ENCODE measurements around the gene BCAS4. TPM values are rescaled to one million over a fixed set of nuclear protein-coding genes. Genes with fewer than 3 reads are reported as not detected.

The BCAS4 gene
- total RNA-seq, 2 experiments from 2014 or later: 11.6 to 17.0 TPM

- DNase-seq: no peak
- Mint-ChIP-seq H3K27ac (peak overlapping the region; percentile 48), H3K27me3 (no peaks in the 10 kb centered on the region), H3K36me3 (ENCODE audit: low read depth) (peaks cover 42% of the 10 kb centered on the region), H3K4me1 (peaks cover 65% of the 10 kb centered on the region), H3K9me3 (ENCODE audit: low read depth) (no peaks in the 10 kb centered on the region), H3K4me3 (no peak overlapping the region)
- ATAC-seq: no peak
- intact Hi-C loops (cut with DNase I, micrococcal nuclease): no loop called here
- CTCF ChIA-PET: interaction anchor here (0.8 to 3.9 kb wide), 11 partner anchors 9 to 119 kb away, joined by 3 to 14 read pairs (median 4); partner anchors contain the start of gene BCAS4
- POLR2A ChIA-PET: interaction anchor here (1.1 to 1.2 kb wide), 2 partner anchors 20 to 114 kb away, joined by 4 read pairs; partner anchors contain the start of gene BCAS4
Measured at GRCh38 chr20:50909413-50909812, 114.6 kb downstream of the BCAS4 start.

DNA sequence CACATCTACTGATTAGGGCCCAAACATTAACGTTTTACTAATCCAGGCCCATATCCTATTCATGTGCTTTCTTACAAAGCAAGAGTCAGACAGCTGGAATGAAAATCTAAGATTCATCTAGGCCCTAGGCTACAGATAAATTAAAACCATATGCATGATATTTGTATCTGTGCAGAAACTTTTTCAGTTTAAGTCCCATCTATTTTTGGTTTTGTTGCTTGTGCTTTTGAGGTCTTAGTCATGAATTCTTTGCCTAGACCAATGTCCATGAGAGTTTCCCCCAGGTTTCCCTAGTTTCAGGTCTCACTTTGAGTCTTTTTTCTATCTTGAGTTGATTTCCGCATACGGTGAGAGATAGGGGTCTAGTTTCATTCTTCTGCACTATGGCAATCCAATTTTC lies 116.2 kb downstream of the BCAS4 start:
- no peaks in the 10 kb centered on the region for H3K27me3 Mint-ChIP-seq
- DNase-seq (no peak), ATAC-seq (no peak)
- H3K4me1 Mint-ChIP-seq: peaks cover 67% of the 10 kb centered on the region
- ChIA-PET POLR2A (interaction anchor here (1.0 to 1.1 kb wide), 3 partner anchors 10 to 20 kb away, joined by 3 read pairs; partner anchors contain the start of gene ADNP), CTCF (interaction anchor here (0.7 to 3.9 kb wide), 8 partner anchors 9 to 270 kb away, joined by 3 to 14 read pairs (median 3); no protein-coding TSS in a partner anchor)
- intact Hi-C loops (cut with DNase I, micrococcal nuclease): loop anchor here (2.0 to 5.0 kb wide), 3 partner anchors 16 to 119 kb away; no protein-coding TSS in a partner anchor
- no peaks in the 10 kb centered on the region for H3K9me3 Mint-ChIP-seq (ENCODE audit: low read depth)
- no peak overlapping the region for H3K4me3 Mint-ChIP-seq
- H3K27ac Mint-ChIP-seq: peak overlapping the region; percentile 80
- peaks cover 42% of the 10 kb centered on the region for H3K36me3 Mint-ChIP-seq (ENCODE audit: low read depth)

- ATAC-seq (peak; percentile 62), DNase-seq (no peak)
- H3K27me3 Mint-ChIP-seq: no peaks in the 10 kb centered on the region
- no peak overlapping the region for H3K4me3 Mint-ChIP-seq
- intact Hi-C loops (cut with DNase I, micrococcal nuclease): loop anchor here (2.0 to 5.0 kb wide), 3 partner anchors 17 to 119 kb away; no protein-coding TSS in a partner anchor
- H3K36me3 Mint-ChIP-seq (ENCODE audit: low read depth): peaks cover 44% of the 10 kb centered on the region
- POLR2A ChIA-PET: interaction anchor here (0.6 to 1.1 kb wide), 5 partner anchors 9 to 19 kb away, joined by 3 to 5 read pairs (median 3); partner anchors contain the start of gene ADNP
- no peaks in the 10 kb centered on the region for H3K9me3 Mint-ChIP-seq (ENCODE audit: low read depth)
- H3K4me1 Mint-ChIP-seq: peaks cover 70% of the 10 kb centered on the region
- CTCF ChIA-PET: interaction anchor here (0.9 to 3.9 kb wide), 10 partner anchors 10 to 162 kb away, joined by 3 to 14 read pairs (median 4); no protein-coding TSS in a partner anchor
- H3K27ac Mint-ChIP-seq: peak overlapping the region; percentile 80
Measured at GRCh38 chr20:50911716-50912115, 116.9 kb downstream of the BCAS4 start.

DNA sequence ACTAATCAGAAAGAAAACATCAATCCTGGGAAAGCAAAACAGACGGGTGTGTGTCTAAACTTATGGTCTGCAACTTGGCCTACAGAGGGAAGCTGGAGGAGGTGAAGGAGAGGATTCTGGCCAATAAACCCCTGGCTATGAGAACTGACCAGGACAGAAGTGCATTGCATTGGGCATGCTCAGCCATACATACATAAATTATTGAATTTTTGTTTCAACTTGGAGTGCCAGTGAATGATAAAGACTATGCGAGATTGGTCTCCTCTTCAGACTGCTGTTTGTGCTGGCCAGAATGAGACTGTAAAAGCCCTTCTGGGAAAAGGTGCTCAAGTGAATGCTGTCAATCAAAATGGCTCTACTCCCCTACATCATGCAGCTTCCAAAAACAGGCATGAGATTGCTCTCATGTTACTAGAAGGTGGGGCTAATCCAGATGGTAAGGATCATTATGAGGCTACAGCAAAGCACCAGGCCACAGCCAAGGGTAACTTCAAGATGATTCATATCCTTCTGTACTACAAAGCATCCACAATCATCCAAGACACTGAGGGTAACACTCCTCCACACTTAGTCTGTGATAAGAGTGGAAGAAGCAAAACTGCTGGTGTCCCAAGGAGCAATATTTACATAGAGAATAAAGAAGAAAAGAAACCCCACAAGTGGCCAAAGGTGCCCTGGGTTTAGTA lies 119.0 kb downstream of the BCAS4 start:
- Mint-ChIP-seq H3K27me3 (no peaks in the 10 kb centered on the region), H3K4me3 (no peak overlapping the region)
- DNase-seq: peak; percentile 59

GRCh38 chr20:50915424-50915823 lies 120.6 kb downstream of the BCAS4 start:
- Mint-ChIP-seq H3K27me3 (no peaks in the 10 kb centered on the region), H3K27ac (peak overlapping the region; percentile 58), H3K9me3 (ENCODE audit: low read depth) (no peaks in the 10 kb centered on the region), H3K36me3 (ENCODE audit: low read depth) (peaks cover 35% of the 10 kb centered on the region), H3K4me3 (no peak overlapping the region), H3K4me1 (peaks cover 85% of the 10 kb centered on the region)
- ATAC-seq (no peak), DNase-seq (no peak)
- ChIA-PET POLR2A (interaction anchor here (0.6 to 1.3 kb wide), 3 partner anchors 8 to 653 kb away, joined by 3 read pairs; partner anchors contain the start of gene ADNP), CTCF (interaction anchor here (1.0 to 4.8 kb wide), 5 partner anchors 14 to 121 kb away, joined by 3 to 30 read pairs (median 4); partner anchors contain the start of gene BCAS4)
- intact Hi-C loops (cut with DNase I, micrococcal nuclease): loop anchor here in 1 of 2 experiments (2.0 kb wide), 1 partner anchor 13 kb away; no protein-coding TSS in a partner anchor

More for the DNA sequence above, 119.0 kb downstream of the BCAS4 start:
- intact Hi-C loops (cut with DNase I, micrococcal nuclease): loop anchor here (1.0 to 5.0 kb wide), 5 partner anchors 15 to 122 kb away; partner anchors contain the start of genes DPM1 (in 1 of the 2) and MOCS3 (in 1 of the 2)
- ChIA-PET CTCF (interaction anchor here (0.9 to 4.8 kb wide), 4 partner anchors 13 to 180 kb away, joined by 3 to 30 read pairs (median 4); no protein-coding TSS in a partner anchor), POLR2A (interaction anchor here (0.7 kb wide), 1 partner anchor 422 kb away, joined by 3 read pairs; no protein-coding TSS in a partner anchor)
- peak; percentile 94 for ATAC-seq
- Mint-ChIP-seq H3K9me3 (ENCODE audit: low read depth) (no peaks in the 10 kb centered on the region), H3K36me3 (ENCODE audit: low read depth) (peaks cover 38% of the 10 kb centered on the region), H3K4me1 (peaks cover 82% of the 10 kb centered on the region), H3K27ac (peak overlapping the region; percentile 81)

- Mint-ChIP-seq H3K27me3 (no peaks in the 10 kb centered on the region), H3K4me3 (no peak overlapping the region), H3K27ac (peak overlapping the region; percentile 34), H3K4me1 (peaks cover 86% of the 10 kb centered on the region), H3K9me3 (ENCODE audit: low read depth) (no peaks in the 10 kb centered on the region), H3K36me3 (ENCODE audit: low read depth) (peaks cover 31% of the 10 kb centered on the region)
- ChIA-PET POLR2A (interaction anchor here (0.6 kb wide), 1 partner anchor 654 kb away, joined by 3 read pairs; no protein-coding TSS in a partner anchor), CTCF (interaction anchor here (0.8 to 4.8 kb wide), 4 partner anchors 10 to 98 kb away, joined by 3 to 30 read pairs (median 4); partner anchors contain the start of gene ADNP)
- ATAC-seq (no peak), DNase-seq (no peak)
- intact Hi-C loops (cut with DNase I, micrococcal nuclease): no loop called here
Measured at GRCh38 chr20:50916257-50916656, 121.4 kb downstream of the BCAS4 start.

DNA sequence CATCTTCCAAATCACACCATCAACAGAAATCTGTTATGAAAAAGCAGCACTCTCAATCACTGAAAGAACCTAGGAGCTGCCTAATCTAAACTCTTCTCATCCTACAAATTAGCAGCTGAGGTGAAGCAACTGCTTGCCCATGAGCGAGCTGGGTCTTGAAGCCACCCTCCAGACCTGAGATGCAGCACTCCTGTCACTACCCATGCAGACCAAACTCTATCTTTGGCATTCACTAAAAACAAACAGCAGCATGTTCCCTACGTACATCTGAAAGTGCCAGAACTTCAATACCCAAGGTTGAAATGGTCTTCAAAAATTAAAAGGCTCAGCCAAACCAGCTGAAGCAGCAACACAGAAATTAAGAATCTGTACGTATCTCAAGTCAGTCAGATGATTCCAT lies 122.1 kb downstream of the BCAS4 start:
- DNase-seq (no peak), ATAC-seq (no peak)
- intact Hi-C loops (cut with DNase I, micrococcal nuclease): no loop called here
- Mint-ChIP-seq H3K27me3 (no peaks in the 10 kb centered on the region), H3K4me3 (no peak overlapping the region), H3K27ac (peak overlapping the region; percentile 51), H3K36me3 (ENCODE audit: low read depth) (peaks cover 25% of the 10 kb centered on the region), H3K9me3 (ENCODE audit: low read depth) (no peaks in the 10 kb centered on the region), H3K4me1 (peaks cover 86% of the 10 kb centered on the region)
- CTCF ChIA-PET: interaction anchor here (0.8 to 4.8 kb wide), 4 partner anchors 9 to 98 kb away, joined by 3 to 30 read pairs (median 4); partner anchors contain the start of gene ADNP
- POLR2A ChIA-PET: no interaction called here

GRCh38 chr20:50918403-50918802 lies 123.5 kb downstream of the BCAS4 start:
- ChIA-PET CTCF (interaction anchor here (0.7 to 3.6 kb wide), 3 partner anchors 9 to 123 kb away, joined by 3 to 20 read pairs (median 3); partner anchors contain the start of gene BCAS4), POLR2A (interaction anchor here (1.6 kb wide), 1 partner anchor 11 kb away, joined by 4 read pairs; no protein-coding TSS in a partner anchor)
- no peak overlapping the region for H3K27ac Mint-ChIP-seq
- H3K9me3 Mint-ChIP-seq (ENCODE audit: low read depth): no peaks in the 10 kb centered on the region
- peaks cover 31% of the 10 kb centered on the region for H3K36me3 Mint-ChIP-seq (ENCODE audit: low read depth)
- intact Hi-C loops (cut with DNase I, micrococcal nuclease): no loop called here
- DNase-seq: no peak
- no peak overlapping the region for H3K4me3 Mint-ChIP-seq
- no peaks in the 10 kb centered on the region for H3K27me3 Mint-ChIP-seq
- peaks cover 88% of the 10 kb centered on the region for H3K4me1 Mint-ChIP-seq
- ATAC-seq: no peak

DNA sequence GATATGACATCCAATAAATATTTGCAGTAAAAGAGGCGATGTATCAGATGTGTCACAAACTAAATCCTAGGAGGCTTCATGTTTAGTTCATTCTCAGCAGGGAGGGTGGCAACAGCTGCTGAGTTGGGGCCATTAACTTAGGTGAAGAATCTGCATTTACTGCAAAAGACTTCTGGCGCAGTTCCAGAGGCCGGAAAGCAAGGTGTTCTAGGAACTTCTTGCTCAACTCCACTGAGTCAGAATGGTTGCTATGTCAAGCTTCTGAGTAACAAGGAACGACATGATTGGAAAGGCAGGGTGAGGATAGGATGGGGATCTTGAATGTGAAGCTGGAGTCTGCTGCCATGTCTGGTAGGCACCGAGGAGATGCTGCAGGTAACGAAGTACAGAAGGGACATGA lies 124.7 kb downstream of the BCAS4 start:
- Mint-ChIP-seq H3K4me1 (peaks cover 85% of the 10 kb centered on the region), H3K36me3 (ENCODE audit: low read depth) (peaks cover 20% of the 10 kb centered on the region), H3K27ac (peak overlapping the region; percentile 24), H3K27me3 (no peaks in the 10 kb centered on the region), H3K9me3 (ENCODE audit: low read depth) (no peaks in the 10 kb centered on the region), H3K4me3 (no peak overlapping the region)
- CTCF ChIA-PET: interaction anchor here (0.6 to 3.6 kb wide), 4 partner anchors 10 to 170 kb away, joined by 3 to 20 read pairs (median 12); partner anchors contain the start of genes BCAS4, DPM1 and MOCS3
- POLR2A ChIA-PET: interaction anchor here (0.7 to 1.6 kb wide), 2 partner anchors 10 to 420 kb away, joined by 3 to 4 read pairs; no protein-coding TSS in a partner anchor
- intact Hi-C loops (cut with DNase I, micrococcal nuclease): no loop called here
- no peak for ATAC-seq
- DNase-seq: peak; percentile 31

GRCh38 chr20:50920997-50921396 lies 126.1 kb downstream of the BCAS4 start:
- Mint-ChIP-seq H3K27ac (peak overlapping the region; percentile 37), H3K36me3 (ENCODE audit: low read depth) (peaks cover 29% of the 10 kb centered on the region), H3K4me1 (peaks cover 86% of the 10 kb centered on the region), H3K27me3 (no peaks in the 10 kb centered on the region), H3K4me3 (no peak overlapping the region), H3K9me3 (ENCODE audit: low read depth) (no peaks in the 10 kb centered on the region)
- intact Hi-C loops (cut with DNase I, micrococcal nuclease): loop anchor here in 1 of 2 experiments (10.0 kb wide), 2 partner anchors 406 to 1646 kb away; partner anchors contain the start of genes PTPN1 and ZNFX1
- ATAC-seq: peak; percentile 76
- ChIA-PET POLR2A (interaction anchor here (0.7 to 0.9 kb wide), 3 partner anchors 9 to 13 kb away, joined by 3 read pairs; no protein-coding TSS in a partner anchor), CTCF (interaction anchor here (0.6 to 3.6 kb wide), 7 partner anchors 8 to 193 kb away, joined by 3 to 20 read pairs (median 7); partner anchors contain the start of genes ADNP, BCAS4, DPM1 and MOCS3)
- no peak for DNase-seq

Data from activated CD4-positive, alpha-beta T cell treated with anti-CD3 and anti-CD28 coated beads for 36 hours (primary cell).